Subcutaneous adipose tissue (tissue), 4 donors: Measurements from ENCODE around the gene RTRAF. TPM values are rescaled to one million over a fixed set of nuclear protein-coding genes. Genes with fewer than 3 reads are reported as not detected.

ENCODE experiments used
- CTCF ChIP-seq: fragments of 450-650 bp; IDR thresholded peaks from one replicate; pipeline ENCODE4 v1.5.1; 2016; ENCODE audit warnings: low read depth, mild to moderate bottlenecking, control low read depth, antibody characterized with exemption, moderate library complexity
- total RNA-seq, 4 donors: library from RNA; depleted of rRNA; stranded (reverse); fragments of >200 nt; gene quantifications; one replicate each; pipeline ENCODE4 v1.1.0, GENCODE V29; 2016

RTRAF gene
- total RNA-seq, 4 donors from 2014 or later: 65.0 to 161 (median 82.4) TPM

DNA sequence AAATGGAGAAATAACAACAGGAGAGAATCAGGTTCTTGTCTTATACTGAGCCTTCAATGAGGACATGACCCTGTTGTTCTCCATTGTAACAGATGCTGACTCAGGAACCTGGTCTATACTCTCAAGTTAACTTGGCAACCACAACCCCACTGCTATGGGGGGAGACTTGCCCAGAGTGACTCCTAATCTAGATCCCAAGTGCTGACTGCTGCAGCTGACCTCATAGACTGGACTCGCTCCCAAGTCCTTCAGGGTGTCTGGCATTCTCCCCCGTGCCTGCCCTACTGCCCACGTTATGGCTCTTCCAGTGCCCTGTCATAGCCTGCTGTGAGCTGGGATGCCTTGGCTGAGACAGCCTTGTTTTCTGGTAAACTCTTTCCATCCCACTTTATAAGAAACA lies 42.4 kb downstream of the RTRAF start:
- TF ChIP-seq CTCF: no peak

- no peak for TF ChIP-seq CTCF
Observed at GRCh38 chr14:52032204-52032801, 43.0 kb downstream of the RTRAF start.

- TF ChIP-seq CTCF: no peak
Observed at GRCh38 chr14:52033101-52033642, 43.8 kb downstream of the RTRAF start.

DNA sequence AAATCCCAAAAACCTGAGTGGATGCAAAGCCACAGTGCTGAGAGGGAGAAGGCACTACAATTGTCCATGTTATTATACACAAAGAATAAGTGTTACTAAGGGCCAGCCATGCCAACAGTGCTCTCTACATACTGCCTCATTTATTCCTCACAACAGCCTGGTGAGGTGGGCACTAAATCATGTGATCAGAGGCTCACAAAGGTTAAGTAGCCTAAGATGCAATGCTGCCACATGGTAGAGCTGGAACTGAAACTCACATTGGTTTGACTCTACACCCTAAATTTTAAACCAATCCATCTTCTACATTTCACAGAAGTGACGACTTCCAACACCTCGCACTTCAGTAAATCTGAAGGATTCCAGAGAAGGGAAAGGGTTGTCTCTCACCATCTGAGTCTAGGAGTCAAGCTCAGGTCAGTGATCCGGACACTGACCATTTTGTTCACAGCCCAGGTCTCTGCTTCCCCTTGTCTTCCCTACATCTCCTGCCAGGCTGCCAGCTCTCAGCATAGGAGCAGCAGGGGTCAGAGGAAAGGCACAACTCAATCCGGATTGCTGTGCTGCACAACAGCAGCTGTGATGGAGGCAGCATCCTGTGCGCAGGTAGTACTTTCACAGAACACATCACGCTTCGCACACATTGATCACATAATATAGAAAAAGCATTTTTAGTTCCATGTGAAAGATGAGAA lies 49.9 kb downstream of the RTRAF start:
- no peak for TF ChIP-seq CTCF

- no peak for TF ChIP-seq CTCF
Observed at GRCh38 chr14:52040598-52040997, 51.3 kb downstream of the RTRAF start.

DNA sequence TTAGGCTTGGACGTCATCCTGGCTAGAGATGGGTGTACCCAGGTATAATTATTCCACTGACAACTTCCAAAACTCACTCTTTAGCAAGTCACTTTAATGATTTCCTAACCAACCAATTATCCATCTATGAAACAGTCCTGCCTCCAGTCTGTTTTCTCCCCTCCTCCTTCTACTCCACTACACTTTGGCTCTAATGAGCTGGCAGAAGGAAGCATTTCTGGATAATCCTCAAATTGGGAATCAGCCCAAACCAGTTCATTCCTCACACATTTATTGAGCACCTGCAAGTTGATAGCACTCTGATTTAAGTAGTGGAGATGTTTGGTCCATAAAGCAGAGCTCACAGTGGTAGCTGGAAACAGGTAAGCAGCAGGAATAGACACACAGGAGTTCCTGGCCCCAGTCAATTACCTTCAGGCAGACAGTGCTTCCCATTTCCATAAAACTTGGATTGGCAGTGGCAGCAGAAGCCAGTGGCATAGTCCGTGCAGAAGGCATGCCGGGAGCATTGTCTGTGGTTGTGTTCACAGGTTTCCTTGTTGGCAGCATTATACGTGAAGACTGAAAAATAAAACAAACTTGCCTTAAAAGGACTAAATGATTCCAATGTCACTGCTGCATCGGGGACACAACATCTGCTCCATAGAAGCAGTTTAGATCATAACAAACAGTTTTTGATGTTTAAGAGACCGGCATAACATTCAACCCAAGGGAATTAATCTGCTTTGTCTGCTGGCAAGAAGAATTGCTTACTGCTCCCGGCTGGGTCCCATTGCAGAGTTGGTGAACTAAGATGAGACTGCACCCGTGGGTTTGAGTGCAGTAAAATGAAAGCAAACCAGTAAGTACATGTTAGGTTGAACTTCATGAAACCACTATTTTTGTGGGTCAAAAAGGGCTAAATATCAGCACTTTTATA lies 53.3 kb downstream of the RTRAF start:
- no peak for TF ChIP-seq CTCF

DNA sequence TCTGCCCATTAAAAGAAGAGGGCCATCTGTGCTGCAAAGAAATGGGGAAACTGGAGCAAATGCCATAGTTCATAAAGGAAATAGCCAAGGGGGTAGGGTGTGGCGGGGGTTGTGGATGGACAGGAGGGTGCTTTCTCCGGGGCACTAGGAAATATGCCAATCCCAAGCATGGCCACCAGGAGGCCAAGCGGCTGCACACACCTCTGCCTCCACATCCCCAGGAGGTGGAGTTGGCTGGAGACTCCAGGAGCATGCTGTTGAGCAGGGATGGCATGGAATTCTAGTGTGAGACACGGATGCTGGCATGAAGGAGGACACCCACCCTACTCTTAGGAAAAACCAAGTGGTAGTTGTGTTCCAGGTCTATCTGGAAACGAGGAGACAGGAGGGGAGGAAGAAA lies 54.3 kb downstream of the RTRAF start:
- no peak for TF ChIP-seq CTCF
